ENCODE data around the gene IFNA5. TPM values are rescaled to one million over a fixed set of nuclear protein-coding genes. Genes with fewer than 3 reads are reported as not detected.

Gene IFNA5
- total RNA-seq = not detected

DNA sequence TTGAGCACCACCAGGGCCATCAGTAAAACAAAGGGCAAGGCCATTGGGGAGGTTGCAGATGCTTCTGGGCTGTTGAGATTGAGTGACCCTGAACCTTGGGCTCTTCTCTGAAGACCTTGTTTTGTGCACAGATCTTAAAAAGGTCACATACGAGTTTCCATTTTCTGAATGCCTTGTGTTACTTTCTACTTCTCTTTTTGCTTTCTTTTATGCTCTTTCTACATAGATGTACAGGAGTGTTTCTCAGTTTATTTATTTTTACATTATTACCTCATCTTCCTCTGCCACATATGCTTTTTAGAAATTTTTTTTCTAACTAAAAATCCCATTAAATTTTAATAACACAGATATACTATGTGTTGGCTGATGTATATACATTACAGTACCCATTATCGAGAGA is at the start of gene IFNA5:
Gene IFNA5 (minus strand): TSS at position 101 of the 400 bp plus-strand sequence. CDS start 57 bp downstream, at position 44.
- no peak for DNase-seq (ENCODE audit: low spot score)

DNA sequence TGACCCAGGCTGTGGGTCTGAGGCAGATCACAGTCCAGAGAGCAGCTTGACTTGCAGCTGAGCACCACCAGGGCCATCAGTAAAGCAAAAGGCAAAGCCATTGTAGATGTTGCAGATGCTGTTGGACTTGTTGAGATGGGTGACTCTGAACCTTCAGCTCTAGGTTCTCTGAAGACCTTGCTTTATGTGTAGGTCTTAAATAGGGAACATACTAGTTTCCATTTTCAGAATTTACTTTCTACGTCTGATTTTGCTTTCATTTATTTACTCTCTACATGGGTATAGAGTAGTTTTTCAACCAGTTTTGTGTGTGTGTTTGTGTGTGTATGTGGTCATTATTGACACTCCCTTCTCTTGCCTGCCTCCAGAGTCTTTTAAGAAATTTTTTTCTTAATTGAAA is 45.7 kb upstream of the IFNA5 start, which contains the start of gene IFNA6:
Gene IFNA6 (minus strand): TSS at position 101 of the 400 bp plus-strand sequence. CDS start 0 bp downstream, at position 101.
- DNase-seq (ENCODE audit: low spot score) = no peak

DNA sequence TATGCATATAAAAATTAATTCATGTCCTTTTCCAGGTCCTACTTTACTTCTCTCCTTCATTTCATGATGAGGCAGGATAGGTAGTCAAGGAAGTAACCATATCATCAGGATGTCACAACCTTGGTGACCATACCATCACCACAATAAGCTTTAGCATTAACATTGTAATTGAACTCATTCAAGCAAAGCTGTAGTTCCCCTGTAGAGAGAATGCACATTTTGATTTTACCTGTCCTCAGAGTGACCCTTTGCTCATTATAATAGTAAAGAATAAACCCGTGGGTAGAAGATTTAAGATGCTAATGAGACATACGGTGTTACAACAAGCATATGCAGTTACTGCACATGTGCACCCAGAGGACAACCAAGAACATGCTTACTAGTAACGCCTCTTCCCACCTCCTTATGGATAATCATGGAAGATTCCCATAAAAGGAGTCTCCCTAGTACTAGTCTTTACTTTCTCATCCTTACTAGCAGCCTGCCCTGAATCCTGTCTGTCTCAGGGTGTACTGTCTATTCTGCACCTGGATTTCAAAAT is 43.4 kb upstream of the IFNA5 start:
- DNase-seq (ENCODE audit: low spot score) = no peak

DNA sequence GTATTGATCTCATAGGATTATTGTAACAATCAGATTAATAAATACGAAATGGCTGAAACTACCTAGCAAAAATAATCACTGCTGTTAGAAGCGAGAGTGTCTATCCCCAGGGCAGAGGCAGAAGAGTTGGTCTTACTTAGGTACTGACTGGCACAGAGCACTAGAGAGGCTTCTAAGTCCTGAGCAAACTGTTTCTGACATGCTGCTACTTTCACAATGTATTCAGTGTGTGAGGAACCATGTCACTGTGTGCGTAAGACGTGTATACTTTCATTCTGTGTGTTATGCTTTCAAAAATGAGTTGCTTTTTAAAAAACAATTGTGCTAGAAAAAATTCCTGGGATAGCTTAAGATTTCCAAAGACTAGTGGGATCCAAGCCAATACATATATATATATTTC is 35.6 kb upstream of the IFNA5 start:
- no peak for DNase-seq (ENCODE audit: low spot score)

DNA sequence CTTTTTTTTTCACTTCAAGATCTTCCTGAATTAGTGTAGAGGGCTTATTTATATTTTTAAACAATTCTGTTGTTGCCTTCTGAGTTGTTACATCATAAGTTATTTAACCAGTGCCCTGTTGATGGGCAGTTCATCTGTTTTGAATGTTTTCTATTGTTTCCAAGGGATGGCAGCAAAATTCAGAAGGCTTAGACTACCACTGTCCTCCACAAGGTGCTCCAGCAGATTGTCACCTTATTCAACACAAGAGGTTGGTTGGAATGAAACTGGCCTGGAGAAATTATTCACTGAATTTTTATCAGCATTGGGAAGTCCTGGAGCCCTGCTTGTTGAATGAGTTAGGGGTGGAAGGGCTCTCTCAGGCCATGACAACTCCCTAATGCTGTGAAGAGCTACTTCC is 31.3 kb upstream of the IFNA5 start:
- no peak for DNase-seq (ENCODE audit: low spot score)

DNA sequence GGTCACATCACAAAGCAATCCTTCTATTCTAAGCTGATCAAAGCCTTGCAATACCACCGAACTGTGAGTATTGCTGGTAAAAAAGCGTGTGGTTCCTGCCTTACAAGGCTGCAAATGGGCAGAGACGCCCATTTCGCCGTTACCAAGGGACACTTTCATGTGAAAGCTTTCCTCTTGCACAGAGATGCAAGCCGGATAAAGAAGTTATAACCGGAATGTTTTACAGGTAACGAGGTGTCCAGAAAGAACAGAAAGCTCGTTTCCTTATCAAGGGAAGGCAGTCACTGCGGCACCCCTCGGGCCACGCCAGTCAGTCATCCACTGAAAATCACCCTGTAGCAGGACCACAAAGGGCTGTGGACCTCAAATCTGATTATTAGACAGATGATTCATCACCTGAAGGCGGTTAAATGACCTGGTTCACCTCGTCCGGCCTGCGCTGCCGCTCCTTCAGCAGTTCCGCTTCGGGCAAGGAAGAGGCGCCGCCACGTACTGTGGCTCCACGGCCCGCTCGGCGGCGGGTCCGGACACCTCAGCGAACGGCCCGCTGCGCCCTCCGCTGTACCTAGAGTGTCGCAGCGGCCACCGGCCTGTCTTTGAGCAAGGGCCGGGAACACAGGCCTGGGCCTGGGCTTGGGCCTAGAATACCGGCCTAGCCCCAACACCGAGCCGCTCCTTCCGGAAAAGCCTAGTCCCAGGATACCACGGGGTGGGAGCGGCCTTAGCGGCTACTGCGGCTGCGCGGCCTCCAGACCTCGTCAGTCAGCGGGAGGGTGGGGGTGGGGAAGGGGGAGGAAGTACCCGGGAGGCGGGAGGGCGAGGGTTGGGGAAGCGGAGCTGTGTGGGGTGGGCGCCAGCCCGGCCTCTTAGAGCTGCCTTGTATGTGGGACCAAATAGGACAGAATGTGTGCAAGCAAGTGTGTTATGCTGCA is 29.9 kb upstream of the IFNA5 start, which contains the start of gene KLHL9:
Gene KLHL9 (minus strand): TSS at position 704 of the 932 bp plus-strand sequence. CDS start 545 bp downstream, at position 159.
- DNase-seq (ENCODE audit: low spot score) = peak; percentile 93

DNA sequence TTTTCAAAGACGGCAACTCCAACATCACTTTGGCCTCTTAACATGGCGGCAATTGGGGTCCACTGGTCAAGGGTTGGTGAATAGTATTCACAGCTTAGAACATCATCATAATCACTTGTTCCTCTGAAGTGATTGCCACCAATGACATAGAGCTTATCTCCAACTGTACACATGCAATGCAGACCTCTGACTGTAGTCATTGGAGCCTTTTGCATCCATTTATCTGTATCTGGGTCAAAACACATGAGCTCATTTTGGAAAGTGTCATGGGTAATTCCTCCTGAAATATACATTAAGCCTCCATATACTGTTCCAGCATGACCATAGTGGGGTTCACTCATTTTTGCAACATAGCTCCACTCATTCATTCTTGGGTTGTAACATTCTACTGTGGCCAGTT is 28.1 kb upstream of the IFNA5 start:
- no peak for DNase-seq (ENCODE audit: low spot score)

DNA sequence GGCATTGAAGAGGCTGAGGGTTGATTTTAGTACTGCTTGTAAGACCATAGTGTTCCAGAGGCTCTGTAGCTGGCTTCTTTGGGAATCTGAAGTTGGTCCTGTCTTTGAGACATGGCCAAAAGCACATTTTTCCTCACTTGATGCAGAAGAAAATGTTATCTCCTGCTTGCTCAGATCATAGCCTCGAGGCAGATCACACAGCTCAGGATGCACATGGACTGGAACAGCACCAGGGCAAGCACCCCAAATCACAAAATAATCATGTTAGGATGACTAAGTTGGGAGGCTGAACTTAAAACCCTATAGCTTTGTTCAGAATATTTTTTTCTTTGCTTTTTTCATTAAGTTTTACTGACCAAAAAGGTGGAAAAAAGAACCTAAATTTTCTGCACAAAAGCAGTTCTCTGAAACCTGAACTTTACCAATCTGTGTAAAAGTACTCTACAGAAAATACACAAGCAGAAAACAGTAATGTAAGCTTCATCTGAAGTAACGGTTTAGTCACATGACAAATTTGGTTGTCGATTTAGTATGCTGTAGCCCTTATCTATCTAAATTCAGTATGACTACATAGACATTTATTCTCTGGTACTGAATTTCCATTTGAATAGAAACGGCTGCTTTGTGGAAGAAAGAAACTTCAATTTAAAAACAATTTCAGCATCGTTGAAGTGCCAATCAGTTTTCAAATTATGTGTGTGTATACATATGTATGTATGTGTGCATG is 26.7 kb upstream of the IFNA5 start:
- no peak for DNase-seq (ENCODE audit: low spot score)

DNA sequence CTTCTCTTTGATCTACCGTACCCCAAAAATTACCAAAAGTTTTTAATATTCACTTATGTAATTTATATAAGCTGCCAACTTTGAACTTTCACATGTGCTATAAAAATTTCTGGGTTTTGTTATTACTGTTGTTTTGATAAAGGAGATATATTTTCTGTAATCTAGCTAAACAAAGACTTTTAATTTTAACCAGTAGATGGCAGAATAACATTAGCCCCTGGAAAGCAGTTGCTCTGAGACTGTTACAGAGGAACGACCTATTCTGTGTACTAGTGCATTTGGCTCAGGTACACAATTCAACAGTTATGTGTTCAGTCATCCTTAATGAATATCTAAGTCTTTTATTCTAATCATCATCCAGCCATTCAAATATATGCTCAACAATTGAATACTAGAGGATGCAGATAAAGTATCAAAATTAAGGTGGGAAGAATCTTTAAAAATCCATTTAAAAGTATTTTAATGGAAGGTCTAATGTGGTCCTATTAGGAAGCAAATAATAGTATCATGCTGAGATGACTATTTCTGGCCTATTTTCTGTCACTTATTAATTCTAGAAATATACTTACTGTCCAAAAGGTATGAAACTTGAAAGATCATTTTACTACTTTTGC is 21.5 kb upstream of the IFNA5 start:
- no peak for DNase-seq (ENCODE audit: low spot score)

DNA sequence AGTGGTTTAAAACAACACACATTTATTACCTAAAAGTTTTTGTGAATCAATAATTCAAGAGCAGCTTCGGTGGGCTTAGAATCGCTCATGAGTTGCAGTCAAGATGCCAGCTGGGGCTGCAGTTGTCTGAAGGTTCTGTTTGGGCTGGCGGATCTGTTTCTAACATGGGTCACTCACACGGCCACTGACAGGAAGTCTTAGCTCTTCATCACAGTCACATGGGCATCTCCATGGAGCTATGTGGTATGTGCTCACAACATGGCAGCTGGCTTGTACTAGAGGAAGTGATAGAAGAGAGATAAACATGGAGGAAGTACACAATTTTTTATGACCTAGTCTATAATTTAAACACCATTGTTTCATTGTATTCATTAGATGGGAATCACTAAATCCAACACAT is 18.9 kb upstream of the IFNA5 start:
- no peak for DNase-seq (ENCODE audit: low spot score)

DNA sequence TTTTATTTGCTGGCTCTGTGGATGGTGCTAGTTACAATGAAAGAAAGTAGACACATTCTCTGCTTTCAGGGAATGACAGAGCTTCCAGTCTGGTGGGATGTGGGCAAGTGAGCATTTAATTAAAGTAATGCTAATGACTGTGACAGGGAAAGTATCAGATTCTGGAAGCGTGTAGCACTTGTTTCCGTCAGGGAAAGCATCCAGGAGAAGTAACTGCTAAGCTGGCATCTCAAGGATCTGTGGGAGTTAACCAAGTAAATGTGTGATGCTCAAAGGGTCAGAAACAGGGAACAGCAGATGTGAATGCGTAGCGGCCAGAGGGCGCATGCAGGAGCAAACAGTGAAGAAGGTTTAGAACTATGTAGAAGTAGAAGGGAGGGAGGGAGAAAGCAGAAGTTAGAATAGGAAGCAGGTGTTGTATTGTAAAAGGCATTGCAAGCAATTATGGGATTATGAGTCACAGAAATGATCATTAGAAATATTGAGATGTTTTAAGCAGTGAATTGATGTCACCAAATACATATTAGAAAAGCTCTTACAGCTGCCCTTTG is 17.9 kb upstream of the IFNA5 start:
- DNase-seq (ENCODE audit: low spot score) = no peak

DNA sequence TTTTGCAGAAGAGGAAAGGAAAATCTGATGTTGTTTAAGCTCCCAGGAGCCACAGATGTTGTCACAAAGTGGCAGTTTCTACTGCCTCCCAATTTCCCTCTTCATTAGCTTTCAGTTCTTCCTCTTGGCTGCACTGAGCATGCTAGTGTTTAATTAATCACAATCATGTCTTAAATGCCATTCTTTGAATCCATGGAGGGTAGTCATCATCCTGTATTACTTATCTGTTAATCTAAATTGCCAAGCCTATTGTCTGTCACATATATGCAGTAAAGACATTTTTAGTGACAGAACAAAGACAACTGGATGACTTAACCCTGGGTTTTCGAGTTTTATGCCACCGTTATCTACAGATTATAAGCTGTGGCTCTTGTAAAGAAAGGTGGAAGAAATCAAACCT is 15.4 kb upstream of the IFNA5 start:
- DNase-seq (ENCODE audit: low spot score) = no peak

DNA sequence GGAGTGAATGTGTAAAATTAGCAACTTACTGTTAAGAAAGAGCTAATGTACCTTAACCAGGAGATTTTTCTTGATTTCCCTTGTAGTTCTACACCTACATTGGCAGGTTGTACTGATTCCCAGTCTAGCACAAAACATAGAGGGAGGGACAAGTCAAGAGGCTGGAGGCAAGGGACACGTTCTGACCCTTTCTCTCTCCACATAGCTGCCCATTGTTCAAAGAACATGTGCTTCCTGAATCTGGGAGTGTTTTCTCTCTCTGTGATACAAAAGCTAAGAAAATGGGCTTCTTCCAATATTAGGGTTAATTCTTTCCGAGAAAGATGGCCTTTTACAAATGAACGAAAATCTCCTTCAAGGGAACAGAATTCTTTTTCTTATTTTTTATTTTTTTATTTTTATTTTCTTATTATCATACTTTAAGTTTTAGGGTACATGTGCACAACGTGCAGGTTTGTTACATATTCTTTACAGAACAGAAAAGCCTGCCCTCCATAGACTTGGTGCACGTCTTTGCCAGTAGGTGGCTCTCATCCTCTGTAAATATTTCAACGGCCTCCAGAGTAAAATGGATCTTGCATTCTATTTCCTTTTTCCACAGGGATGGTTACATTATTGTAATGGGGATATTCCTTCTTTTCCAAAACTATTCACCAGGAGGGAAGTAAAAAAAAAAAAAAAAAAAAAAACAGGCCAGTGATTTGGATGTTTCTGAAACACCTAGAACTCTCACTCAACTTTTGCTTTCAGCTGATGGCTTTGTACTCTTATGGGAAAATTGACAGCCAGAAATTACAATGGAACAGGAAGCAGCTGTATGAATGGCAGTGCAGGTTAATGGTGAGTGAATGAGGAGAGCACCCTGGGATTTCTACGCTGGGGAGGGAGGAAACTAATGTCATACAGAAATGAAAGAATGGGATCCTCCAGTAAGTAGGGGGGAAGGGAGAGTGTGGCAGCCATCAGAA is 13.1 kb upstream of the IFNA5 start:
- DNase-seq (ENCODE audit: low spot score) = peak; percentile 29

DNA sequence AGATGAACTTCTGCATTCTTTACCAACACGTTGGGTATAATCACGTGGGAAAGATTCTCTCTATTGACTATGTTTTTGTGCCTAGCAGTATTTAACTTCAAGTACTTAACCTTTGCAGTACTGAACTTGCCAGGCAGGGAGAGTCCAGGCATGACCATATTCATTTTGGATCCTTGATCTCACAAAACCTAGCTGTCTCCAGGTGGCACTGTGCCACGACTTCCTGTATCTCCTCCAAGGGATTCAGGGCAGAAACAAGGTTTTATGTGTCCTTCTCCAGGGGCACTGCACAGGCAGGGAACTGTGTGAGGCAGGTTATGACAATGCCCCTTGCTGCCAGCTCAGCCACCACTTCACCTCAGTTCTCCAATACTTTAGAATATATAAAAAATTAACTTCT is 11.7 kb upstream of the IFNA5 start:
- no peak for DNase-seq (ENCODE audit: low spot score)

DNA sequence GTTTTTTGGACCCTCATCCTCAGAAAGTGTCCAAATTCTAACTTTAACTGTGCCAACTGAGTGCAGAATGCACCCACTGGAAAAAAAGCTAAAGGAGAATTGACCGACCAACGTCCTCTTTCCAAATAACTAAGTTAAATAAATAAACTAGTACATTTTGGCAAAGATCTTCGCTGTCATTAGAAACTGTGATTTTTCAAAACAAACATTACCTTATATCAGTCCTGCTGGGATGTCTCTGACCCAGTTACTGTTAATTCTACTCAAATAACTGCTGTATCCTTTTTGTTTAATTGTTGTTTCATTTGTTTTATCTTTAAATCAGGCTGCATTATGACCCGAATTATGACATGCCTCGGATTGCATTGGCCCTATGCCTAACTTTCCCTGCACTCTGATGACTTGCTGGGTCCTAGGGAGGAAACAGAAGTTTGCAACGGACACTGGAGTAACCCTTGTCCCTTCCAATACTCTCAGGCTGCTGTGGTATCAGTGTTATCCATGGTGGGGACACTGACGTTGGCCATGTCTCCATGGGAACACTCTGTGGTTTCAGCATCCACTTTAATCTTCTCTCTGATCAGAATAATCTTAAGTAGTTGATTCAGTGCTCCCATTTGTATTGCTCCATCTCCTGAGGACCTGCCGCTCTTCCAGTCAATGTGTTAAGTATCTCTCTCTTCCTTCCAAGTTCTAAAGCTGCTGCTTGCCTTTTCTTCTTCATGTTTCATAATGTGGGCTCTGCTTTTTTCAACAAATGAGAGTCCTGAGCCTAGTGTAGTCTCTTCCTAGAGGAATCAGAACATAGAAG is 11.1 kb upstream of the IFNA5 start:
- no peak for DNase-seq (ENCODE audit: low spot score)

DNA sequence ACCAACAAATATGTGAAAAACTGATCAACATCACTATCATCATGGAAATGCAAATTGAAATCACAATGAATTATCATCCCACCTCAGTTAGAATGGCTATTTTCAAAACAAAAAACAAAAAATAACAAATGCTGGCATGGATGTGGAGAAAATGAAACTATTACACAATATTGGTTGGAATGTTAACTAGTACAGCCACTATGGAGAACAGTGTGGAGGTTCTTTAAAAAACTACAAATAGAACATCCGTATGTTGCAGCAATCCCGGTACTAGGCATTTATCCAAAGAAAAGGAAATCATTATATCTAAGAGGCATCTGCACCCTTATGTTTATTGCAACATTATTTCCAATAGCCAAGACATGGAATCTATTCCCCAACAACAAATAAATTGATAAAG is 9.0 kb upstream of the IFNA5 start:
- DNase-seq (ENCODE audit: low spot score) = no peak

DNA sequence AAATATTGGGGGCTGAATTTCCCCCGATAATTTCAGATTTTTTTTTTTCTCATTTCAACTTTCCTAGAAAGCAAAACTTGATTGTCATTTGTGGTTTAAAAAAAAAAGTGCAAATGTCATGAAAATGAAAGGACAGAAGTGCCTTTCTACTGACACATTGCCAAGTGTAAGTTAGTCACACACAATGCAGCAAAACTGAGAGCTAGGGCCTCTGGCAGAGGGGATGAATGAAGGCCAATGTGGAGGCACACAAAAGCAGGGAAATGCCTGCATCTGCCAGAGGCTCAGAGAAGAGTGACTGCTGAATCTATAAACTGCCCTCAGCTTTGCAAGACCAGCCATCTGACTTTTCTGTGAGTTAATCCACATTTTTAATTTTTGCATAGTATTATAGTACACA is 6.8 kb upstream of the IFNA5 start:
- DNase-seq (ENCODE audit: low spot score) = no peak

DNA sequence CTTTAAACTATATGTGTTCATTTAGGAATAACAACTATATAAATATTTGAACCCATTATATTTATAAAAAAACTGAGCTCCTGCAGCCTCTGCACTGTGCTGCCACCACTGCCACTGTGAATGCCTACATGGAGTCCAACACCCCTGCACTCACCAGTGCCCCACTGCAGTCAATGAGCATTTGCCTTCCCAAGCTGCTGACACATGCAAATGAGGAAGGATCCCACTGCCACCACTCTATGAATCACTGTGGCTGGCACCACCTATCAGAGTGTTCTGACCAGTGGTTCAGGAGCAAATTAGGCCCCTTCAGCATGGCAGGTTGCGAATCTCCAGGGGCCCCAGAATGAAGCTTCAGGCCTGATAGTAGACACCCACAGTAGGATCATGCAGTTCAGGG is 9.1 kb downstream of the IFNA5 start:
- no peak for DNase-seq (ENCODE audit: low spot score)

DNA sequence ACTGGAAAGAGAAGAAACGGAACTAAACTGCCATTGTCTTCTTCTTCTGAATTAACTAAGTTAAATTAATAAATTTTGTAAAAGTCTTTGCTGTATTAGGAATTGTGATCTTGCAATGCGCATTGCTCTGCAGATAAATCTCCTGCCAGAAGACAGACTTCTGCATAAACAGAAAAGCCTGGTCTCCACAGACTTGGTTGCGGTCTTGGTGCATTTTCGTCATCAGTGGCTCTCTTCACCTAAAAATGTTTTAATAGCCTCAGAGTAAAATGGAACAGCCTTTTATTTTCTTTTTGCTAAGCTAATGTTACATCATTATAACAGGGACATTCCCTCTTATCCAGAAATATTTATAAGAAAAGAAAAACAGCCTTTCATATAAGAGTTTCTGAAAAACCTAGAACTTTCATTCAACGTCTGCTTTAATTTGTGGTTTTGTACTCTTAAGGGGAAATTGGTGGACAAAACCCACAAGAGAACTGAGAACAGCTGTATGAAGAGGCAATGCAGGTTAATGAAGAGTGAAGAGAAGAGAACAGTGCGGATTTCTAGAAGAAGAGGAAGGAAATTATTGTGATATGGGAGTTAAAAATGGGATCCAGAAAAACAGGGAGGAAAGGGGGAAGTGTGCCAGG is 10.1 kb downstream of the IFNA5 start:
- no peak for DNase-seq (ENCODE audit: low spot score)
